K562 (cell line): Measurements from ENCODE around the gene RASSF3. TPM values are rescaled to one million over a fixed set of nuclear protein-coding genes. Genes with fewer than 3 reads are reported as not detected.

ENCODE experiments used
- DMBX1 ChIP-seq: fragments of 250-450 bp; sonication (Bioruptor Pico); IDR thresholded peaks from 2 replicates; pipeline ENCODE4 v1.8.0; 2022; ENCODE audit warnings: inconsistent platforms, mild to moderate bottlenecking, moderate library complexity, borderline replicate concordance
- ETV6 ChIP-seq, 3 experiments: fragments of 150-350 bp in 1 of 3; sonication (generic) in 1 of 3; formaldehyde crosslinking in 1 of 3; IDR thresholded peaks; 2 replicates each; pipeline versions ENCODE4 v1.6.1 to v1.8.0; 2014 to 2022; ENCODE audit warnings: borderline replicate concordance in 2 of 3, low read depth in 2 of 3, antibody characterized with exemption in 1 of 3, low read length in 1 of 3, mild to moderate bottlenecking in 1 of 3, missing genetic modification reagents in 1 of 3
- HDAC8 ChIP-seq: fragments of 450-650 bp; IDR thresholded peaks from 2 replicates; pipeline ENCODE4 v1.6.1; 2016; ENCODE audit warnings: mild to moderate bottlenecking, missing genetic modification characterization, moderate library complexity, missing compliant biosample characterization
- HSF4 ChIP-seq: fragments of 250-450 bp; sonication (Bioruptor Pico); IDR thresholded peaks from 2 replicates; pipeline ENCODE4 v2.1.2; 2022; ENCODE audit warnings: mild to moderate bottlenecking, moderate library complexity, borderline replicate concordance
- KAT2B ChIP-seq: IDR thresholded peaks from one replicate; pipeline ENCODE4 v1.6.1; 2012; ENCODE audit warnings: low read depth, mild to moderate bottlenecking, control low read depth, inconsistent platforms, low read length, moderate library complexity
- MYBL2 ChIP-seq, 2 experiments: fragments of 450-650 bp in 1 of 2; sonication (generic) in 1 of 2; formaldehyde crosslinking in 1 of 2; IDR thresholded peaks; 2 replicates each; pipeline versions ENCODE4 v1.6.1 to v1.8.1; 2017 to 2022; ENCODE audit warnings: borderline replicate concordance in 1 of 2, inconsistent platforms in 1 of 2, low read depth in 1 of 2, mild to moderate bottlenecking in 1 of 2, missing genetic modification reagents in 1 of 2, moderate library complexity in 1 of 2
- PHF21A ChIP-seq: fragments of 450-650 bp; IDR thresholded peaks from 2 replicates; pipeline ENCODE4 v1.6.1; 2017; ENCODE audit warnings: low read depth, borderline replicate concordance
- RNF2 ChIP-seq: sonication (generic); IDR thresholded peaks from 2 replicates; pipeline ENCODE4 v1.6.1; 2016
- SREBF2 ChIP-seq: sonication (generic); formaldehyde crosslinking; IDR thresholded peaks from 2 replicates; pipeline ENCODE4 v1.4.0; 2020; ENCODE audit warnings: mild to moderate bottlenecking, missing genetic modification reagents
- TEAD4 ChIP-seq, 2 experiments: sonication (generic) in 1 of 2; formaldehyde crosslinking in 1 of 2; IDR thresholded peaks; 2 replicates each; pipeline versions ENCODE4 v1.6.1 to v1.8.0; 2012 to 2022; ENCODE audit warnings: borderline replicate concordance in 1 of 2, inconsistent platforms in 1 of 2, low read length in 1 of 2, mild to moderate bottlenecking in 1 of 2, missing genetic modification reagents in 1 of 2
- XRCC3 ChIP-seq: fragments of 450-650 bp; IDR thresholded peaks from 2 replicates; pipeline ENCODE4 v1.6.1; 2017; ENCODE audit warnings: mild to moderate bottlenecking, moderate library complexity
- ZNF143 ChIP-seq: sonication (generic); formaldehyde crosslinking; IDR thresholded peaks from 2 replicates; pipeline ENCODE4 v1.9.0; 2022; ENCODE audit warnings: mild to moderate bottlenecking, missing genetic modification reagents
- ZNF76 ChIP-seq: fragments of 250-450 bp; sonication (Bioruptor Pico); IDR thresholded peaks from 2 replicates; pipeline ENCODE4 v1.4.0; 2020; ENCODE audit warnings: mild to moderate bottlenecking, moderate library complexity, borderline replicate concordance
- polyA plus RNA-seq, 8 experiments: library from polyadenylated mRNA; depleted of rRNA in 4 of 8; stranded (reverse) in 5 of 8; unstranded in 3 of 8; fragments of >200 nt; fragmentation: Nextera tagmentation in 2 of 8; fragmentation: Illumina TruSeq in 1 of 8; extraction: Ambion mirVana in 2 of 8; extraction: Trizol in 1 of 8; gene quantifications; 2 replicates each; pipeline versions ENCODE4 v1.2.1 to v1.2.3, GENCODE V29; 2011 to 2014; ENCODE audit warnings: inconsistent platforms in 1 of 8, missing spikeins in 1 of 8
- total RNA-seq, 7 experiments: library from RNA; depleted of rRNA in 6 of 7; stranded (reverse); fragments of >200 nt in 6 of 7; fragmentation: Illumina TruSeq in 2 of 7; extraction: Trizol in 2 of 7; gene quantifications; 2 replicates each; pipeline versions ENCODE4 v1.2.1 to v1.2.3, GENCODE V29; 2011 to 2021; ENCODE audit warnings: low replicate concordance in 1 of 7
- TF ChIP-seq, protein P1 (sequence below): fragments of 450-650 bp; IDR thresholded peaks from 2 replicates; pipeline ENCODE4 v1.6.1; 2016; ENCODE audit warnings: missing biosample characterization, missing genetic modification characterization
- TF ChIP-seq, protein P2 (sequence below): fragments of 250-450 bp; sonication (Bioruptor Pico); IDR thresholded peaks from 2 replicates; pipeline ENCODE4 v1.4.0; 2020; ENCODE audit warnings: mild to moderate bottlenecking, moderate library complexity
- TF ChIP-seq, protein P3 (sequence below): fragments of 450-650 bp; formaldehyde crosslinking; IDR thresholded peaks from 2 replicates; pipeline ENCODE4 v1.4.0; 2020; ENCODE audit warnings: mild to moderate bottlenecking, moderate library complexity
- TF ChIP-seq, protein P4 (sequence below), 2 experiments: IDR thresholded peaks; 2 replicates each; pipeline ENCODE4 v1.6.1; 2011; ENCODE audit warnings: borderline replicate concordance in 1 of 2, control low read depth in 1 of 2, low read depth in 1 of 2, low read length in 1 of 2, mild to moderate bottlenecking in 1 of 2, mixed read lengths in 1 of 2, moderate library complexity in 1 of 2; ENCODE audit not compliant: insufficient read depth in 1 of 2, insufficient read length in 1 of 2, poor library complexity in 1 of 2, severe bottlenecking in 1 of 2; ENCODE audit errors: extremely low read depth in 1 of 2

RASSF3 gene
- total and polyA plus RNA-seq, 9 of the 15 experiments (the other 6 are each of a cell fraction or from before 2014, with no cell fraction given), result 3.7 to 39.2 (median 20.2) TPM

DNA sequence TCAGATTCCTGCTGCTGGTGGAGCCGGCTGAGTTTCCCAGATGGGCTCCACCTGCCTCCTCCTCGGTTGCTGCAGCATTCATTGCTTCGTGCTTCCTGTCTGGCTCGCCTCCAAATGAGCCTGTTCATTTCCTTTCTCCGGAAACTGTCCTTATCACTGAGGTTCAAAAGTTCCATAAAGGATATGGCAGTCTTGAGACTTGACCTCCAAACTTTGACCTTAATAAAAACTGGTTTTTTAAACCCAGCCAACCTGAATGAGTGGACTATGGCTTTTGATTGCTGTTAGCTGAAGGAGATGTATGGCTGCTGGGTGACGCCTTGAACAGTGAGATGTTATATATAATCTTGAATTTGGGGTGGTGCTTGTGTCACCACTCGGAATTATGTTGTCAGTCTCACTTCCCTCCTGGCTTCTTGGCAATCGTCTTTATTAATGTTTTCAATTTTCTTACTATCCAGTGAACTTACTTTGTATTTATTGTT is 62.7 kb downstream of the RASSF3 start (continued):
- TF ChIP-seq MYBL2 (IDR thresholded peaks at IDR 0.05; ENCODE audit: low read depth), result peak; percentile 73
- no peak for TF ChIP-seq MYBL2 (CRISPR knock-in tag; IDR thresholded peaks at IDR 0.05; ENCODE audit: borderline replicate concordance)
- TF ChIP-seq, protein P1, sequence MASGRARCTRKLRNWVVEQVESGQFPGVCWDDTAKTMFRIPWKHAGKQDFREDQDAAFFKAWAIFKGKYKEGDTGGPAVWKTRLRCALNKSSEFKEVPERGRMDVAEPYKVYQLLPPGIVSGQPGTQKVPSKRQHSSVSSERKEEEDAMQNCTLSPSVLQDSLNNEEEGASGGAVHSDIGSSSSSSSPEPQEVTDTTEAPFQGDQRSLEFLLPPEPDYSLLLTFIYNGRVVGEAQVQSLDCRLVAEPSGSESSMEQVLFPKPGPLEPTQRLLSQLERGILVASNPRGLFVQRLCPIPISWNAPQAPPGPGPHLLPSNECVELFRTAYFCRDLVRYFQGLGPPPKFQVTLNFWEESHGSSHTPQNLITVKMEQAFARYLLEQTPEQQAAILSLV (tag), result peak; percentile 82
- TF ChIP-seq, protein P2, sequence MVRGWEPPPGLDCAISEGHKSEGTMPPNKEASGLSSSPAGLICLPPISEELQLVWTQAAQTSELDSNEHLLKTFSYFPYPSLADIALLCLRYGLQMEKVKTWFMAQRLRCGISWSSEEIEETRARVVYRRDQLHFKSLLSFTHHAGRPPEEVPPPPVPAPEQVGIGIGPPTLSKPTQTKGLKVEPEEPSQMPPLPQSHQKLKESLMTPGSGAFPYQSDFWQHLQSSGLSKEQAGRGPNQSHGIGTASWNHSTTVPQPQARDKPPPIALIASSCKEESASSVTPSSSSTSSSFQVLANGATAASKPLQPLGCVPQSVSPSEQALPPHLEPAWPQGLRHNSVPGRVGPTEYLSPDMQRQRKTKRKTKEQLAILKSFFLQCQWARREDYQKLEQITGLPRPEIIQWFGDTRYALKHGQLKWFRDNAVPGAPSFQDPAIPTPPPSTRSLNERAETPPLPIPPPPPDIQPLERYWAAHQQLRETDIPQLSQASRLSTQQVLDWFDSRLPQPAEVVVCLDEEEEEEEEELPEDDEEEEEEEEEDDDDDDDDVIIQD (CRISPR knock-in tag), result no peak
- TF ChIP-seq TEAD4 (IDR thresholded peaks at IDR 0.05; ENCODE audit: low read length), result peak; percentile 55
- no peak for TF ChIP-seq TEAD4 (CRISPR knock-in tag; IDR thresholded peaks at IDR 0.05; ENCODE audit: borderline replicate concordance)
- TF ChIP-seq, protein P3, sequence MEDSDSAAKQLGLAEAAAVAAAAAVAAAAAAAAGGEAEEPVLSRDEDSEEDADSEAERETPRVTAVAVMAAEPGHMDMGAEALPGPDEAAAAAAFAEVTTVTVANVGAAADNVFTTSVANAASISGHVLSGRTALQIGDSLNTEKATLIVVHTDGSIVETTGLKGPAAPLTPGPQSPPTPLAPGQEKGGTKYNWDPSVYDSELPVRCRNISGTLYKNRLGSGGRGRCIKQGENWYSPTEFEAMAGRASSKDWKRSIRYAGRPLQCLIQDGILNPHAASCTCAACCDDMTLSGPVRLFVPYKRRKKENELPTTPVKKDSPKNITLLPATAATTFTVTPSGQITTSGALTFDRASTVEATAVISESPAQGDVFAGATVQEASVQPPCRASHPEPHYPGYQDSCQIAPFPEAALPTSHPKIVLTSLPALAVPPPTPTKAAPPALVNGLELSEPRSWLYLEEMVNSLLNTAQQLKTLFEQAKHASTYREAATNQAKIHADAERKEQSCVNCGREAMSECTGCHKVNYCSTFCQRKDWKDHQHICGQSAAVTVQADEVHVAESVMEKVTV (CRISPR knock-in tag), result no peak
- no peak for TF ChIP-seq SREBF2 (CRISPR knock-in tag)
- 0 out of 2 replicates have a peak, but pooled peaks have one; percentile 22 for TF ChIP-seq HSF4 (CRISPR knock-in tag)
- peak; percentile 57; the same call in 1 of the 2 replicates for TF ChIP-seq HDAC8 (tag)
- no peak for TF ChIP-seq ZNF143 (CRISPR knock-in tag)
- 0 out of 2 replicates have a peak, but pooled peaks have one; percentile 39 for TF ChIP-seq ZNF76
- peak; percentile 72 to 82; a peak in 3 of 4 replicates for TF ChIP-seq ETV6 (IDR thresholded peaks at IDR 0.05; ENCODE audit: borderline replicate concordance in 1 of 2, low read depth in 2 of 2, low read length in 1 of 2)
- no peak for TF ChIP-seq ETV6 (CRISPR knock-in tag; IDR thresholded peaks at IDR 0.05; ENCODE audit: borderline replicate concordance)
- TF ChIP-seq PHF21A, result peak; percentile 63; the same call in 1 of the 2 replicates
- peak; percentile 68 for TF ChIP-seq RNF2
- TF ChIP-seq KAT2B, result no peak
- TF ChIP-seq, protein P4, sequence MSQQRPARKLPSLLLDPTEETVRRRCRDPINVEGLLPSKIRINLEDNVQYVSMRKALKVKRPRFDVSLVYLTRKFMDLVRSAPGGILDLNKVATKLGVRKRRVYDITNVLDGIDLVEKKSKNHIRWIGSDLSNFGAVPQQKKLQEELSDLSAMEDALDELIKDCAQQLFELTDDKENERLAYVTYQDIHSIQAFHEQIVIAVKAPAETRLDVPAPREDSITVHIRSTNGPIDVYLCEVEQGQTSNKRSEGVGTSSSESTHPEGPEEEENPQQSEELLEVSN (IDR thresholded peaks at IDR 0.05; ENCODE audit: borderline replicate concordance in 1 of 2, extremely low read depth in 1 of 2, insufficient read depth in 1 of 2, insufficient read length in 1 of 2, low read depth in 1 of 2, low read length in 1 of 2, poor library complexity in 1 of 2, severe bottlenecking in 1 of 2), result peak in 1 of 2 experiments; percentile 47
- TF ChIP-seq XRCC3, result no peak
- peak; percentile 88 for TF ChIP-seq DMBX1
